Endodermal cell (in vitro differentiated cells): ENCODE measurements around the gene RHEX. TPM values are rescaled to one million over a fixed set of nuclear protein-coding genes. Genes with fewer than 3 reads are reported as not detected.

Source experiments
- DNase-seq: peaks from one replicate; pipeline ENCODE4 v3.0.0-alpha.2; 2017
- H3K27ac ChIP-seq: 2 replicates; pipeline ENCODE4 v1.5.1; 2013; ENCODE audit warnings: mild to moderate bottlenecking, low read depth, low read length, moderate library complexity
- H3K27me3 ChIP-seq: 2 replicates; pipeline ENCODE4 v1.6.1; 2013; ENCODE audit warnings: mild to moderate bottlenecking, low read length, moderate library complexity; ENCODE audit not compliant: insufficient read depth, control insufficient read depth, poor library complexity, severe bottlenecking
- H3K36me3 ChIP-seq: 2 replicates; pipeline ENCODE4 v1.7.0; 2013; ENCODE audit warnings: mild to moderate bottlenecking, low read length, moderate library complexity; ENCODE audit not compliant: control insufficient read depth, insufficient read depth
- H3K4me1 ChIP-seq: one replicate; pipeline ENCODE4 v1.7.0; 2013; ENCODE audit warnings: low read length; ENCODE audit not compliant: control insufficient read depth, insufficient read depth
- H3K4me3 ChIP-seq: 2 replicates; pipeline ENCODE4 v1.5.1; 2013; ENCODE audit warnings: mild to moderate bottlenecking, low read length, moderate library complexity
- H3K9ac ChIP-seq: 2 replicates; pipeline ENCODE4 v1.6.1; 2013; ENCODE audit warnings: mild to moderate bottlenecking, low read length, moderate library complexity; ENCODE audit not compliant: poor library complexity, severe bottlenecking; ENCODE audit errors: extremely low read depth
- H3K9me3 ChIP-seq: 2 replicates; pipeline ENCODE4 v1.6.1; 2013; ENCODE audit warnings: mild to moderate bottlenecking, low read length, moderate library complexity; ENCODE audit not compliant: control insufficient read depth
- H3K27ac Mint-ChIP-seq: 2 replicates; pipeline ENCODE4 v1.8.0; 2020; ENCODE audit warnings: mixed read lengths
- H3K27me3 Mint-ChIP-seq: 2 replicates; pipeline ENCODE4 v1.8.0; 2021; ENCODE audit warnings: mild to moderate bottlenecking, mixed read lengths; ENCODE audit not compliant: insufficient read depth
- H3K36me3 Mint-ChIP-seq: 2 replicates; pipeline ENCODE4 v1.8.0; 2020; ENCODE audit warnings: low read depth, mixed read lengths
- H3K4me1 Mint-ChIP-seq: 2 replicates; pipeline ENCODE4 v1.8.0; 2020; ENCODE audit warnings: mixed read lengths
- H3K4me3 Mint-ChIP-seq: 2 replicates; pipeline ENCODE4 v1.8.0; 2020; ENCODE audit warnings: mild to moderate bottlenecking, moderate library complexity, mixed read lengths
- H3K9me3 Mint-ChIP-seq: 2 replicates; pipeline ENCODE4 v1.8.0; 2020; ENCODE audit warnings: mild to moderate bottlenecking, mixed read lengths
- WGBS, 2 experiments: methylation state at CpG; one replicate each; pipeline versions ENCODE4 v1.1.5 to v1.1.7; 2013; ENCODE audit warnings: missing lambda C conversion rate in 2 of 2, mixed read lengths in 1 of 2; ENCODE audit not compliant: insufficient coverage in 1 of 2, insufficient read length in 1 of 2; 5-methylcytosine and 5-hydroxymethylcytosine counted together
- total RNA-seq, 2 donors: library from RNA; stranded (reverse); fragmentation: NEBNext Ultra II Directional in 1 of 2; extraction: Animal tissue kit (Norgen Biotek cat#: 25700) in 1 of 2; gene quantifications; 2 replicates in 1 of 2; 3 replicates in 1 of 2; pipeline ENCODE4 v1.2.1, GENCODE V29; 2021
- TF ChIP-seq, protein P1 (sequence below): fragments of 200-600 bp; sonication (generic); conservative IDR thresholded peaks from 2 replicates; pipeline ENCODE4 v1.5.0; 2021; ENCODE audit warnings: antibody characterized with exemption, mild to moderate bottlenecking

RHEX gene
- total RNA-seq, 2 donors from 2014 or later, result not detected

DNA sequence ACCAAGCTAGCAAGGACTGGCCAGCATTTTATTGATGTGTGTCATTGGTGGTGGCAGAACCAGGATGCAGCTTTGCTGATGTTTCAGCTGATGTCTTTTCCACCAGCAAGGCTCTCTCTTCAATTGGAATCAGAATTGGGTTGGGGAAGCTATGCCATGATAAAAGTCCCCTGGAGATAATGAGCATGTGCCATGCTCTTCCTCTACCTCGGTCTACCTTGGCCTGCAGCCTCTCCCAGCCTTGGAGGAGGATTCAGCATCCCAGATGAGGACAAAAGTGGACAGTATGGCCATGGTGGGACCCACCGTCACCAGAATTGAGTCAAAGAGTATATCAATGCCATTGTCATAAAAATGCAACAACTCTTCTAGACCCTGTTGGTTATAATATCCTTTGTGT, 55.7 kb downstream of the RHEX start:
- Mint-ChIP-seq H3K4me3 (no peak overlapping the region), H3K4me1 (peaks cover 18% of the 10 kb centered on the region), H3K36me3 (no peaks in the 10 kb centered on the region), H3K27me3 (no peaks in the 10 kb centered on the region), H3K9me3 (no peaks in the 10 kb centered on the region), H3K27ac (no peak overlapping the region)
- Histone ChIP-seq H3K4me1 (peaks cover 2% of the 10 kb centered on the region), H3K9ac (no peak overlapping the region), H3K4me3 (no peak overlapping the region), H3K36me3 (no peaks in the 10 kb centered on the region), H3K9me3 (no peaks in the 10 kb centered on the region), H3K27me3 (no peaks in the 10 kb centered on the region), H3K27ac (no peak overlapping the region)
- WGBS, 2 experiments, result 88% methylated on average over 2 of the region's 2 CpGs
- TF ChIP-seq, protein P1, sequence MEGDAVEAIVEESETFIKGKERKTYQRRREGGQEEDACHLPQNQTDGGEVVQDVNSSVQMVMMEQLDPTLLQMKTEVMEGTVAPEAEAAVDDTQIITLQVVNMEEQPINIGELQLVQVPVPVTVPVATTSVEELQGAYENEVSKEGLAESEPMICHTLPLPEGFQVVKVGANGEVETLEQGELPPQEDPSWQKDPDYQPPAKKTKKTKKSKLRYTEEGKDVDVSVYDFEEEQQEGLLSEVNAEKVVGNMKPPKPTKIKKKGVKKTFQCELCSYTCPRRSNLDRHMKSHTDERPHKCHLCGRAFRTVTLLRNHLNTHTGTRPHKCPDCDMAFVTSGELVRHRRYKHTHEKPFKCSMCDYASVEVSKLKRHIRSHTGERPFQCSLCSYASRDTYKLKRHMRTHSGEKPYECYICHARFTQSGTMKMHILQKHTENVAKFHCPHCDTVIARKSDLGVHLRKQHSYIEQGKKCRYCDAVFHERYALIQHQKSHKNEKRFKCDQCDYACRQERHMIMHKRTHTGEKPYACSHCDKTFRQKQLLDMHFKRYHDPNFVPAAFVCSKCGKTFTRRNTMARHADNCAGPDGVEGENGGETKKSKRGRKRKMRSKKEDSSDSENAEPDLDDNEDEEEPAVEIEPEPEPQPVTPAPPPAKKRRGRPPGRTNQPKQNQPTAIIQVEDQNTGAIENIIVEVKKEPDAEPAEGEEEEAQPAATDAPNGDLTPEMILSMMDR, result no peak
- DNase-seq, result no peak

DNA sequence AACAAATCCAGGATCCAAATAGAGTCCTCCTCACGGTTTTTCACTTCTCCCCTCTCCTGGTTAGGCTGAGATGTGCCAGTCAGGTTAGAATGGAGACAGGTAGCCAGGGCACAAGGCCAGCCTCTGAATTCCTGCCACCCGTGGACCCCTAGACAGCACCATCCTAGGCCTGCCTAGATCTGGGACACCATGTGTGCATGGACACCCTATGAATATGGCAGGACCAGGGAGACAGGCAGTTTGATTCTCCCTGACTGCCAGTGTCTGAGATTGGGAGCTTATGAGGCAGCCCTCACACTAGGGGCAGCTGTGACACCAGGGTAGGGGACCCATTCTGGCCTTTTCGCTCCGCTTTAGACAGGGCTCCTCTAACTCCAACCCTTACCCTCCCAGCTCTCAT, 56.7 kb downstream of the RHEX start:
- Mint-ChIP-seq H3K27ac (no peak overlapping the region), H3K9me3 (no peaks in the 10 kb centered on the region), H3K4me1 (peaks cover 15% of the 10 kb centered on the region), H3K36me3 (no peaks in the 10 kb centered on the region), H3K27me3 (peaks cover 5% of the 10 kb centered on the region), H3K4me3 (no peak overlapping the region)
- 83 to 88% methylated on average over 1 to 4 of the region's 4 CpGs for WGBS, 2 experiments
- Histone ChIP-seq H3K4me1 (peaks cover 2% of the 10 kb centered on the region), H3K36me3 (no peaks in the 10 kb centered on the region), H3K27ac (no peak overlapping the region), H3K9me3 (no peaks in the 10 kb centered on the region), H3K9ac (no peak overlapping the region), H3K4me3 (no peak overlapping the region), H3K27me3 (peaks cover 8% of the 10 kb centered on the region)
- no peak for DNase-seq
- TF ChIP-seq, protein P1, result no peak

DNA sequence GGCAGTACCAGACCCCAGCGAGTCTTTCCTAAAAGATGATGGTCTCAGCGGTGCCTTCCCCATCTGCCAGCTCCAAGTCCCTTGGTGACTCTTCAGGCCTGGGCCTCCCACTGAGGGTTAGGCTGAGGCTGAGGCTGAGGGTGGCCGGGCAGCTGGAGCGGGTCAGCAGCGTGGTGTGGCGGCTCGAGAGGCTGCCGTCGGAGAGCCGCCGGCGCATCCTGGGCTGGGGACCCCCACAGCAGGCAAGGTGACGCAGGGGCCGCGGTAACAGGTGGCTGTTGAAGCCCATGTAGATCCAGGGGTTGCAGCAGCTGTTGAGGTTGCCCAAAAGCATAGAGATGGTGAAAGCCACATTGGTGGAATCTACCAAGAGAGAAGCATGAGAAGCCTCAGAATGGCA, 57.2 kb downstream of the RHEX start:
- Mint-ChIP-seq H3K9me3 (no peaks in the 10 kb centered on the region), H3K27ac (no peak overlapping the region), H3K4me1 (peaks cover 15% of the 10 kb centered on the region), H3K4me3 (no peak overlapping the region), H3K27me3 (peaks cover 9% of the 10 kb centered on the region), H3K36me3 (no peaks in the 10 kb centered on the region)
- no peak overlapping the region for H3K9ac ChIP-seq
- H3K36me3 ChIP-seq, result no peaks in the 10 kb centered on the region
- 92 to 100% methylated on average over 1 to 15 of the region's 15 CpGs for WGBS, 2 experiments
- H3K9me3 ChIP-seq, result no peaks in the 10 kb centered on the region
- peaks cover 2% of the 10 kb centered on the region for H3K4me1 ChIP-seq
- H3K4me3 ChIP-seq, result no peak overlapping the region
- H3K27ac ChIP-seq, result no peak overlapping the region
- H3K27me3 ChIP-seq, result peaks cover 10% of the 10 kb centered on the region
- TF ChIP-seq, protein P1, result no peak
- DNase-seq, result no peak
